Measurements from ENCODE around the gene ARHGEF28. TPM values are rescaled to one million over a fixed set of nuclear protein-coding genes. Genes with fewer than 3 reads are reported as not detected.

Gene ARHGEF28
- total and polyA plus RNA-seq, 10 of the 15 experiments (the other 5 are each of a cell fraction or from before 2014, with no cell fraction given), result 0.10 to 0.72 (median 0.22) TPM; not detected in 2

DNA sequence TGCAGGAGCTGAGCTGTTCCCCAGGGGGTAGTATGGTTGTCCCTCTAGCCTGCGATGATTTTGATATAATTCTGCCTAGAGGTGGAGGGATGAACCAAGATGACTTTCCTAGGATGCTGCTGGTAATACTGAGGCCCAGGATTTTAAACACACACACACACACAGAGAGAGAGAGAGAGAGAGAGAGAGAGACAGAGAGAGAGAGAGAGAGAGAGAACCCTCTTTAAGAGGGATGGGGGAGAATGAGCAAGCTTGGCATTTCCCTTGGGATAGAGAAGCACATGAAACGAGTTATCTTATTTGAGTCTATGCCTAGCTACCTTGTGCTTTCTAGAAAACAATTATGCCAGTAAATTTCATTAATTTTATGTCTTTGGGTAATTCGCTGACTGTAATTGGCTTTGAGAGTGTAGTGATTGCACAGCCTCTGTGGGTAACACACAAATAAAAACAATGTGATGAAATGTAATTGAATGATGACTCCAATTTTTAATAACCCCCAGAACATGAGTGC, 338.4 kb downstream of the ARHGEF28 start (continued):
- TF ChIP-seq JUNB (IDR thresholded peaks at IDR 0.05), result no peak

- H3K9ac ChIP-seq (ENCODE audit: control insufficient read depth, insufficient read depth, low read length), result no peak overlapping the region
- FAIRE-seq, result no peak
These were observed 340.5 kb downstream of the ARHGEF28 start for GRCh38 chr5:73966451-73966850.

GRCh38 chr5:73967347-73967746, 341.4 kb downstream of the ARHGEF28 start:
- no peak for FAIRE-seq
- in situ Hi-C loops (cut with MboI), result no loop called here

More at GRCh38 chr5:73966451-73966850, 340.5 kb downstream of the ARHGEF28 start:
- Histone ChIP-seq H2AFZ (ENCODE audit: control insufficient read depth, low read depth, low read length) (no peak overlapping the region), H3K27me3 (replicated peaks in 1 of 2; ENCODE audit: control insufficient read depth in 2 of 2, insufficient read depth in 2 of 2, low read length in 1 of 2) (no peaks in the 10 kb centered on the region), H3K27ac (ENCODE audit: control insufficient read depth, insufficient read depth) (no peak overlapping the region), H4K20me1 (ENCODE audit: control insufficient read depth, insufficient read depth) (no peaks in the 10 kb centered on the region), H3K4me3 (no peak overlapping the region), H3K4me1 (ENCODE audit: control insufficient read depth, insufficient read depth, low read length) (no peaks in the 10 kb centered on the region), H3K79me2 (ENCODE audit: control insufficient read depth, insufficient read depth, low read length) (no peaks in the 10 kb centered on the region), H3K4me2 (ENCODE audit: control insufficient read depth, insufficient read depth) (no peak overlapping the region), H3K36me3 (ENCODE audit: control insufficient read depth in 2 of 2, insufficient read depth in 2 of 2, low read length in 1 of 2) (no peaks in the 10 kb centered on the region), H3K9me3 (replicated peaks; ENCODE audit: control insufficient read depth, insufficient read depth, low read length) (no peaks in the 10 kb centered on the region; the same call in 2 of the 3 replicates)
- intact Hi-C loops (cut with micrococcal nuclease; ENCODE audit: unreplicated experiment) (no loop called here), in situ Hi-C loops (cut with MboI) (no loop called here)
- 65% methylated on average over 3 of the region's 3 CpGs for WGBS (ENCODE audit: insufficient coverage, insufficient replicate concordance, low lambda C conversion rate, missing lambda C conversion rate)
- no peak for ATAC-seq
- ChIA-PET CTCF (no interaction called here), POLR2A (no interaction called here), SMC1A (ENCODE audit: uncharacterized antibody, unreplicated experiment) (no interaction called here), RAD21 (ENCODE audit: unreplicated experiment) (no interaction called here)
- BruUV-seq (replicated peaks), result no TSS peak
- no peak for DNase-seq (ENCODE audit: low read depth, low spot score)
- no peak for TF ChIP-seq ASH2L (IDR thresholded peaks at IDR 0.05; ENCODE audit: borderline replicate concordance, low read depth)

More at GRCh38 chr5:73967347-73967746, 341.4 kb downstream of the ARHGEF28 start:
- H4K20me1 ChIP-seq (ENCODE audit: control insufficient read depth, insufficient read depth), result no peaks in the 10 kb centered on the region
- H3K79me2 ChIP-seq (ENCODE audit: control insufficient read depth, insufficient read depth, low read length), result no peaks in the 10 kb centered on the region
- no peak overlapping the region for H3K9ac ChIP-seq (ENCODE audit: control insufficient read depth, insufficient read depth, low read length)
- 25% methylated on average over 3 of the region's 3 CpGs for WGBS (ENCODE audit: insufficient coverage, insufficient replicate concordance, low lambda C conversion rate, missing lambda C conversion rate)
- H3K4me3 ChIP-seq, result no peak overlapping the region
- no peaks in the 10 kb centered on the region for H3K36me3 ChIP-seq (ENCODE audit: control insufficient read depth in 2 of 2, insufficient read depth in 2 of 2, low read length in 1 of 2)
- SMC1A ChIA-PET (ENCODE audit: uncharacterized antibody, unreplicated experiment), result no interaction called here
- CTCF ChIA-PET, result no interaction called here
- POLR2A ChIA-PET, result no interaction called here
- RAD21 ChIA-PET (ENCODE audit: unreplicated experiment), result no interaction called here
- H3K4me2 ChIP-seq (ENCODE audit: control insufficient read depth, insufficient read depth), result no peak overlapping the region
- intact Hi-C loops (cut with micrococcal nuclease; ENCODE audit: unreplicated experiment), result no loop called here
- no TSS peak for BruUV-seq (replicated peaks)
- no peaks in the 10 kb centered on the region for H3K4me1 ChIP-seq (ENCODE audit: control insufficient read depth, insufficient read depth, low read length)
- no peaks in the 10 kb centered on the region; the same call in 2 of the 3 replicates for H3K9me3 ChIP-seq (replicated peaks; ENCODE audit: control insufficient read depth, insufficient read depth, low read length)
- no peak for ATAC-seq
- no peak overlapping the region for H2AFZ ChIP-seq (ENCODE audit: control insufficient read depth, low read depth, low read length)
- TF ChIP-seq MYB (IDR thresholded peaks at IDR 0.05; ENCODE audit: borderline replicate concordance, low read depth, low read length) (no peak), SMAD5 (IDR thresholded peaks at IDR 0.05; ENCODE audit: low read depth) (no peak), RELA (IDR thresholded peaks at IDR 0.05; ENCODE audit: borderline replicate concordance, partially characterized antibody) (no peak), EZH2 (IDR thresholded peaks at IDR 0.05; ENCODE audit: borderline replicate concordance, control insufficient read depth, low read depth, low read length) (no peak), ZNF24 (IDR thresholded peaks at IDR 0.05) (no peak), KAT2A (conservative IDR thresholded peaks at IDR 0.05; ENCODE audit: control insufficient read depth, low read depth, low read length) (no peak), PAX8 (IDR thresholded peaks at IDR 0.05) (no peak), NR2C1 (IDR thresholded peaks at IDR 0.05) (no peak)
- TF ChIP-seq, protein P1, sequence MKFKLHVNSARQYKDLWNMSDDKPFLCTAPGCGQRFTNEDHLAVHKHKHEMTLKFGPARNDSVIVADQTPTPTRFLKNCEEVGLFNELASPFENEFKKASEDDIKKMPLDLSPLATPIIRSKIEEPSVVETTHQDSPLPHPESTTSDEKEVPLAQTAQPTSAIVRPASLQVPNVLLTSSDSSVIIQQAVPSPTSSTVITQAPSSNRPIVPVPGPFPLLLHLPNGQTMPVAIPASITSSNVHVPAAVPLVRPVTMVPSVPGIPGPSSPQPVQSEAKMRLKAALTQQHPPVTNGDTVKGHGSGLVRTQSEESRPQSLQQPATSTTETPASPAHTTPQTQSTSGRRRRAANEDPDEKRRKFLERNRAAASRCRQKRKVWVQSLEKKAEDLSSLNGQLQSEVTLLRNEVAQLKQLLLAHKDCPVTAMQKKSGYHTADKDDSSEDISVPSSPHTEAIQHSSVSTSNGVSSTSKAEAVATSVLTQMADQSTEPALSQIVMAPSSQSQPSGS (IDR thresholded peaks at IDR 0.05; ENCODE audit: low read length), result no peak
- no peak overlapping the region for H3K27ac ChIP-seq (ENCODE audit: control insufficient read depth, insufficient read depth)
- no peaks in the 10 kb centered on the region for H3K27me3 ChIP-seq (replicated peaks in 1 of 2; ENCODE audit: control insufficient read depth in 2 of 2, insufficient read depth in 2 of 2, low read length in 1 of 2)
- DNase-seq (ENCODE audit: low read depth, low spot score), result no peak

All from GM12878 (cell line).